GM10266 (cell line): Measurements from ENCODE around the gene PRDM1.

Source experiments
- DNase-seq: peaks from one replicate; pipeline ENCODE4 v3.0.0; 2012; ENCODE audit errors: extremely low spot score
- TF ChIP-seq, protein P1 (sequence below): IDR thresholded peaks from 2 replicates; pipeline ENCODE4 v1.5.1; 2012; ENCODE audit warnings: mild to moderate bottlenecking, low read depth; ENCODE audit not compliant: control insufficient read depth, insufficient read depth; ENCODE audit errors: missing control alignments

The PRDM1 gene

DNA sequence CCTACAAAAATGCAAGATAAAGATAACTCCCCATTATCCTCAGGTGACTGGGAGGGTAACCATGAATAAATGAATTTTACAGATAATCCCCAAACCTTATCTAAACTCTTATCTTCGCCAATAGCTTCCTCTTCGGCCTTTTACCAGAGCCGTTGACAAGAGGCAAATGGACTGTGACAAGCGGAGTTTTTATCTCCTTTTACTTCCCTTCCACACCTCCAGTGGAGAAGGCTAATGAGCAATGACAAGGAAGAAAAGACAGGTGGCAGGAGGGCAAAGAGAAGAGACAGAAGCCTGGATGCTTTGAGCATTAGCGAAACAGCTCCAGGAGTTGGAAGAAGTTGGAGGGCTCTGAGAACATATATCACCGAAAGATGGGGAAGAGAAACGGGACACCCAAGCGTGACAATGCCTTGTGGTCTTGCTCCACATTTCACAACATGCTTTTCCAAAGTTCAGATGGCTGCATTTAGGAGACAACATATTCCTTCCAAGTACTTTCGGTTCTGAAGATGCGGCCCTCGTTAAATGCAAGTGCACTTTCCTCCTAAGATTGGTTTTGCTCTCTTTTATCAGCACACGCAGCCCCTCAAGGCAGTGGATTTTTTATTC, 69.2 kb downstream of the PRDM1 start:
- DNase-seq, result no peak
- TF ChIP-seq, protein P1, sequence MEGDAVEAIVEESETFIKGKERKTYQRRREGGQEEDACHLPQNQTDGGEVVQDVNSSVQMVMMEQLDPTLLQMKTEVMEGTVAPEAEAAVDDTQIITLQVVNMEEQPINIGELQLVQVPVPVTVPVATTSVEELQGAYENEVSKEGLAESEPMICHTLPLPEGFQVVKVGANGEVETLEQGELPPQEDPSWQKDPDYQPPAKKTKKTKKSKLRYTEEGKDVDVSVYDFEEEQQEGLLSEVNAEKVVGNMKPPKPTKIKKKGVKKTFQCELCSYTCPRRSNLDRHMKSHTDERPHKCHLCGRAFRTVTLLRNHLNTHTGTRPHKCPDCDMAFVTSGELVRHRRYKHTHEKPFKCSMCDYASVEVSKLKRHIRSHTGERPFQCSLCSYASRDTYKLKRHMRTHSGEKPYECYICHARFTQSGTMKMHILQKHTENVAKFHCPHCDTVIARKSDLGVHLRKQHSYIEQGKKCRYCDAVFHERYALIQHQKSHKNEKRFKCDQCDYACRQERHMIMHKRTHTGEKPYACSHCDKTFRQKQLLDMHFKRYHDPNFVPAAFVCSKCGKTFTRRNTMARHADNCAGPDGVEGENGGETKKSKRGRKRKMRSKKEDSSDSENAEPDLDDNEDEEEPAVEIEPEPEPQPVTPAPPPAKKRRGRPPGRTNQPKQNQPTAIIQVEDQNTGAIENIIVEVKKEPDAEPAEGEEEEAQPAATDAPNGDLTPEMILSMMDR, result no peak

DNA sequence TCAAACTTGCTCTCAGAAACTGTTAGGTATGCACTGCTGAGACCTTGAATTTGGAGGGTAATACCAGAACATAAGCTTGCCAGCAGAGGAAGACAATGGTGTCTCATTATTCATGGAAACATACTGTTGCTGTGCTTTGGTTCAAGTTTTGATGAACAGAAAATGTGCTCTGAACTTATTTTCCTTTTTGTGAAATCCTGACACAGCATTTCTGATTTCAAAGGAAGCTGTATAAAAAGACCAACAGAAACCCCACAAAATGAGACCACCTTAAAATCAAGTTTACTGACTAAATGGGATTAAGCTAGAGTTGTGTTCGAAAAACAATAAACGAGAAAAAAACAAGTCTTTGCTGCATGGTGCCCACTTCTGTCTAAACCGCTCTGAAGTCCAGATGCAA, 70.3 kb downstream of the PRDM1 start:
- DNase-seq, result no peak
- TF ChIP-seq, protein P1, result no peak

DNA sequence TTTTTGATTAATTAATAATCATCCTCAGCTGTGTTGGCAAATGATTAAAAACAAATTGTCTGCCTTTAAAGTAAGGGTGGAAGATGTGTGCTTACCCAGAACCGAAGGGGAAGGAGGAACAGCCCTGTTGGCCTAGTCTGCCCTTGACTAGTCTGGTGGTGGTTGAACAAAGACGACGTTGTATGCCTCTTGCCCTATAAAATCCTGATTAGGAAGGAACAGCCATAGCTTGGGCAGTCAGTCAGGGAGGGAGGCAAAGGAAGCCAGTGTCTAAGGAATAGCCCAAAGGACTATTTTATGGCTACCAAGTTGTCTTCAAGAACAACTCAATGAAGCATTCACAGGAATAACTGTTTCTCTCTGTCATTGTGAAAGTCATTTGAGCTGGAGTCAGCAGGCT, 70.7 kb downstream of the PRDM1 start:
- TF ChIP-seq, protein P1, result no peak
- no peak for DNase-seq

DNA sequence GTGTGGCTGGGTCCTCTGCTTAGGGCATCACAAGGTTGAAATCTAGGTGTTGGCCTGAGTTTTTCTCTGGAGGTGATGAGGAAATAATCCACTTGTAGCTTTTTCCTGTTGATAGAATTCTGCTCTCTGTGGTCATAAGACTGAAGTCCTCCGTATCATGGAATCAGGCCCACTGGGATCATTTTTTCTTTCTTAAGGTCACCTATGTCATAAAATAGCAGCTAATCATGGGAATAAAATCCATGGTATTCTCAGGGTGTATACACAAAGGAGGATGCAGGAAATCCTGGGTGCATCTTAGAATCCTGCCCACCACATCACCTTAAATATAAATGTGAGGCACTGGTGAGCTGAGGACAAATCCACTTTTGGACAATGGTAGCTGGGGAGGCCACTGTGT, 72.7 kb downstream of the PRDM1 start:
- TF ChIP-seq, protein P1, result no peak
- no peak for DNase-seq
